Esophagus muscularis mucosa (tissue), 4 donors: ENCODE measurements around the gene TAS1R3. TPM values are rescaled to one million over a fixed set of nuclear protein-coding genes. Genes with fewer than 3 reads are reported as not detected.

Experiments used
- DNase-seq: peaks from one replicate; pipeline ENCODE4 v3.0.0-alpha.2; 2017; ENCODE audit errors: extremely low spot score
- H3K27ac ChIP-seq, 4 donors: fragments of 200-600 bp; sonication (generic); replicated peaks in 1 of 4; 1 replicate in 3 of 4; 2 replicates in 1 of 4; pipeline ENCODE4 v1.5.1; 2016 to 2019; ENCODE audit warnings: mild to moderate bottlenecking in 1 of 4
- H3K27me3 ChIP-seq, 4 donors: fragments of 200-600 bp; sonication (generic); one replicate each; pipeline versions ENCODE4 v1.5.1 to v1.6.0; 2016 to 2019
- H3K36me3 ChIP-seq, 4 donors: fragments of 200-600 bp; sonication (generic); one replicate each; pipeline ENCODE4 v1.5.1; 2016 to 2019
- H3K4me1 ChIP-seq, 4 donors: fragments of 200-600 bp; sonication (generic); one replicate each; pipeline ENCODE4 v1.5.1; 2016 to 2019
- H3K4me3 ChIP-seq, 4 donors: fragments of 200-600 bp; sonication (generic); 1 replicate in 2 of 4; 2 replicates in 2 of 4; pipeline ENCODE4 v1.5.1; 2016 to 2019; ENCODE audit warnings: mild to moderate bottlenecking in 4 of 4, moderate library complexity in 1 of 4
- H3K9me3 ChIP-seq, 4 donors: fragments of 200-600 bp; sonication (generic); 1 replicate in 3 of 4; 2 replicates in 1 of 4; pipeline ENCODE4 v1.5.1; 2016 to 2019
- EP300 ChIP-seq: sonication (generic); formaldehyde crosslinking; IDR thresholded peaks from one replicate; pipeline ENCODE4 v1.6.1; 2017; ENCODE audit warnings: antibody characterized with exemption
- POLR2A ChIP-seq: fragments of 450-650 bp; IDR thresholded peaks from one replicate; pipeline ENCODE4 v1.6.1; 2017; ENCODE audit warnings: antibody characterized with exemption, moderate library complexity, mild to moderate bottlenecking, low read depth
- POLR2AphosphoS5 ChIP-seq, 2 donors: sonication (generic); formaldehyde crosslinking; IDR thresholded peaks; one replicate each; pipeline ENCODE4 v1.6.1; 2017; ENCODE audit warnings: antibody characterized with exemption in 2 of 2
- WGBS: methylation state at CpG from one replicate; pipeline ENCODE4 v1.1.5; 2018; 5-methylcytosine and 5-hydroxymethylcytosine counted together
- intact Hi-C: fragments of 100-400 bp; cut with DNase I; formaldehyde crosslinking; loops from one replicate; pipeline ENCODE4 v1.15.1; 2023
- total RNA-seq, 4 donors: library from RNA; depleted of rRNA; stranded (reverse); fragments of >200 nt; gene quantifications; one replicate each; pipeline versions ENCODE4 v1.1.0 to v1.2.1, GENCODE V29; 2016
- TF ChIP-seq, protein P1 (sequence below), 3 experiments: fragments of 200-600 bp in 2 of 3; fragments of 450-650 bp in 1 of 3; sonication (generic) in 2 of 3; IDR thresholded peaks; one replicate each; pipeline ENCODE4 v1.5.1; 2017 to 2019; ENCODE audit warnings: antibody characterized with exemption in 3 of 3, mild to moderate bottlenecking in 2 of 3, moderate library complexity in 1 of 3

TAS1R3 gene
- total RNA-seq, 4 donors from 2014 or later: 0.17 to 0.32 TPM; not detected in 2

DNA sequence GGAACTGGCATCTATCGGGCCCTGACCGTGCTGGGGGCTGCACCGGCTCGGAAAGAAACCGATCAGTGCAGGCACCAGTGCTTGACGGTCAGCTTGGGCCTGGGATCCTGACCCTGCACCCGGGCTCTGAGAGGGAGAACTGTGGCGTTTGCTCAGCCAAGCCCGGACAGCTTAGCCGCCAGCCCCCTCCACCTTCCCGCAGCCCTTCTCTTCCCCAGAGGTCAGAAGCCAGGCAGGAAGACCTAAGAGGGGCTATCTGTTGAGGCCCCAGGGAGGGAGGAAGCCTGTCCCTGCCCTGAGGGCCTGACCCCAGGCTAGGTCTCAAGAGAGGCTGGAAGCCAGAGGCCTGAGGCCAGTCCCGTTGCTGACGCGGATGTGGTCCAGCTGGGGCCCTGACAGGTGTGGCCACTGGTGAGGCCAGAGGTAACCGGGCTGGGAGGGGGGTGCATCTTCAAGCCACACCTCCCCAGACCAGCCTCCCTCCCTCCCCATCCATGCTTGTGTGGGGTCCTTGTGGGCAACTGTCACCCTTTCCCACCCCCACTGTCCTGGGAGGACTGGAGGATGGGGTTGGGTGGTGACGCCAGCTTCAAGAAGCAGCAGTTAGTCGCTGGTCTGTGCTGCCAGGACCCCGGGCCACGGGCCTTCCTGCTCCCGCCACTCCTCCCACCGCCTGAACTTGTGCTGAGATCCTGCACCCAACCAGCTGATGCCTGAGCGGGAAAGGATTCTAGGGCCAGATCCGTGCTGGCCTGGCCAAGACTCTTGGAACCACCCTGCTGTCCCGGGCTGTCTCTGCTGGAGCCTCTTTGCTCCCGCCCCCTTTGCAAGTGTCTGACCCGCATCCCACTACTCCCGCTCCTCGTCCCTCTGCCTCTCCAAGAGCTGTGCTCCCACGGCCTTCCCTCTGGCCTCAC, 20.7 kb downstream of the TAS1R3 start:
- Histone ChIP-seq H3K27me3 (peaks cover 0 to 41% (median 24%) of the 10 kb centered on the region in 4 donors), H3K4me1 (peaks cover 59 to 76% (median 74%) of the 10 kb centered on the region in 4 donors), H3K36me3 (peaks cover 0 to 25% (median 7%) of the 10 kb centered on the region in 4 donors), H3K9me3 (no peaks in the 10 kb centered on the region), H3K27ac (peak overlapping the region; percentile 50 to 73 (median 60)), H3K4me3 (peak overlapping the region in 2 of 4 donors; percentile 5 to 33)
- DNase-seq: no peak
- TF ChIP-seq, protein P1, sequence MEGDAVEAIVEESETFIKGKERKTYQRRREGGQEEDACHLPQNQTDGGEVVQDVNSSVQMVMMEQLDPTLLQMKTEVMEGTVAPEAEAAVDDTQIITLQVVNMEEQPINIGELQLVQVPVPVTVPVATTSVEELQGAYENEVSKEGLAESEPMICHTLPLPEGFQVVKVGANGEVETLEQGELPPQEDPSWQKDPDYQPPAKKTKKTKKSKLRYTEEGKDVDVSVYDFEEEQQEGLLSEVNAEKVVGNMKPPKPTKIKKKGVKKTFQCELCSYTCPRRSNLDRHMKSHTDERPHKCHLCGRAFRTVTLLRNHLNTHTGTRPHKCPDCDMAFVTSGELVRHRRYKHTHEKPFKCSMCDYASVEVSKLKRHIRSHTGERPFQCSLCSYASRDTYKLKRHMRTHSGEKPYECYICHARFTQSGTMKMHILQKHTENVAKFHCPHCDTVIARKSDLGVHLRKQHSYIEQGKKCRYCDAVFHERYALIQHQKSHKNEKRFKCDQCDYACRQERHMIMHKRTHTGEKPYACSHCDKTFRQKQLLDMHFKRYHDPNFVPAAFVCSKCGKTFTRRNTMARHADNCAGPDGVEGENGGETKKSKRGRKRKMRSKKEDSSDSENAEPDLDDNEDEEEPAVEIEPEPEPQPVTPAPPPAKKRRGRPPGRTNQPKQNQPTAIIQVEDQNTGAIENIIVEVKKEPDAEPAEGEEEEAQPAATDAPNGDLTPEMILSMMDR (IDR thresholded peaks at IDR 0.05): no peak
- TF ChIP-seq POLR2A: no peak
- TF ChIP-seq EP300: no peak
- peak; percentile 20 to 24 for TF ChIP-seq POLR2AphosphoS5 (IDR thresholded peaks at IDR 0.05)
- intact Hi-C loops: no loop called here
- 56% methylated on average over 12 of the region's 29 CpGs for WGBS

DNA sequence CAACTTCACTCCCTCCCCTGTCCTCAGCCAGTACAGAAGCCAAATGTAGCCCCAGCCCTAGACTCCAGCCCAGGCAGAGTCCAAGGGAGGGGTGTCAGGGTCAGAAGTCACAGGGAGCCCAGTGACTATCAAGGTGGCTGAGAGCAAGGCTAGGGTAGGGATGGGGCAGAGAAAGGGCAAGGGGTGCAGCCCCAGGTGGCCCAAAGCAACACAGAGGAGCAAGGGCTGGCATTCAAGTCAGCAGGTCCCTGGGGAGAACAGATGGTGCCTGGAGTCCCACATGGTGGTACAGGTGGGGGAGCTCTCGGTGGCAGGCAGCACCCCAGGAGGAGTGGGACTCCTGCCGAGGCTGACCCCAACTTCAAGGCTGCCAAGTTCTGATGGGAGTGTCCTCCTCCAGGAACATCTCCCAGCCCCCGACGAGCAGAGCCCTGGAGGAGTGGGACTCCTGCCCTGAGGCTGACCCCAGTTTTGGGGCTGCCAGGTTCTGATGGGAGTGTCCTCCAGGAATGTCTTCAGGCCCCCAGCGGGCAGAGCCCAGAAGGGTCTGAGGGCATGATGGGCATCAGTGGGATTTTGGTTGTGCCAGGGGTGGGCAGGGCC, 21.8 kb downstream of the TAS1R3 start:
- DNase-seq: no peak
- Histone ChIP-seq H3K27me3 (peaks cover 0 to 53% (median 26%) of the 10 kb centered on the region in 4 donors), H3K9me3 (no peaks in the 10 kb centered on the region), H3K36me3 (peaks cover 0 to 25% (median 7%) of the 10 kb centered on the region in 4 donors), H3K4me1 (peaks cover 49 to 76% (median 70%) of the 10 kb centered on the region in 4 donors), H3K4me3 (no peak overlapping the region), H3K27ac (peak overlapping the region; percentile 32 to 73 (median 60))
- intact Hi-C loops: no loop called here
- 28% methylated on average over 5 of the region's 5 CpGs for WGBS
- no peak for TF ChIP-seq POLR2A
- no peak for TF ChIP-seq EP300
- TF ChIP-seq POLR2AphosphoS5 (IDR thresholded peaks at IDR 0.05): no peak
- TF ChIP-seq, protein P1 (IDR thresholded peaks at IDR 0.05): no peak

DNA sequence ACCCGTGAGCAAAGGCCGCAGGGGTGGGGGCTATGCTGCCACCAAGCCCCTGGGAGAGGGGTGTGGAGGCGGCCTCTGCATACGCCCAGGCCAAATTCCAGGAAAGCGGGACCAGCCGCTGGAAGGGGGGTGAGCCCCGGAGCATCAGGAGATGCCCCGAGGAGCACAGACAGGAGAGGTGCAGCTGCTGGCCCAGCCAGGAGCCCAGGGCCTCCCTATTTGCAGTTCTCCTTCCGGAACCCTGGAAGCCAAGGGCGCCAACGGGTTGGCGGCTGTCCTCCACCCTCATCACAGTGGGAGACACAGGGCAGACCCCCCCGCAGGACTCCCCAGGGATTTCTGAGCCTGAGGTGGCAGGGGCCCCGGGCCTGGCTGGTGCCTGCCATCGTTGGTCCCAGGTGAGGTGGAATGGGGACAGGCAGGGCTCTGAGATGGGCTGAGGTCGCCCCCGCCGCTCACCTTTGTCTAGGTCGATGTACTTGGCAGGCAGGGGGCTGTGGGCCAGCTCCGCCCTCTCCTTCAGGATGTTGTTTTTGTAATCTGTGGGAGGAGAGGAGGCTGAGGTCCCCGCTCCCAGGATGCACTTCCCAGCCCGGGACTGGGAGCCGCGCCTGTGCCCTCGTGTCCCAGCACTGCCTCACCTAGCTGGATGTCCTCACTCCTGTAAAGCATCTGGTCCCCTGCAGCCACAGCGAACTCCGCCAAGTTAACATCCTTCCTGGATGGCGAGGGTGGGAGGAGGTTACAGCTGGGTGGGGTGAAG, 22.5 kb downstream of the TAS1R3 start:
- intact Hi-C loops: no loop called here
- peaks cover 43 to 76% (median 70%) of the 10 kb centered on the region in 4 donors for H3K4me1 ChIP-seq
- DNase-seq: no peak
- no peak overlapping the region for H3K4me3 ChIP-seq
- peaks cover 0 to 59% (median 26%) of the 10 kb centered on the region in 4 donors for H3K27me3 ChIP-seq
- peaks cover 0 to 25% (median 7%) of the 10 kb centered on the region in 4 donors for H3K36me3 ChIP-seq
- 49% methylated on average over 8 of the region's 28 CpGs for WGBS
- H3K9me3 ChIP-seq: no peaks in the 10 kb centered on the region
- TF ChIP-seq, protein P1 (IDR thresholded peaks at IDR 0.05): no peak
- no peak for TF ChIP-seq EP300
- TF ChIP-seq POLR2A: no peak
- TF ChIP-seq POLR2AphosphoS5 (IDR thresholded peaks at IDR 0.05): no peak
- H3K27ac ChIP-seq: peak overlapping the region; percentile 30 to 73 (median 54)

DNA sequence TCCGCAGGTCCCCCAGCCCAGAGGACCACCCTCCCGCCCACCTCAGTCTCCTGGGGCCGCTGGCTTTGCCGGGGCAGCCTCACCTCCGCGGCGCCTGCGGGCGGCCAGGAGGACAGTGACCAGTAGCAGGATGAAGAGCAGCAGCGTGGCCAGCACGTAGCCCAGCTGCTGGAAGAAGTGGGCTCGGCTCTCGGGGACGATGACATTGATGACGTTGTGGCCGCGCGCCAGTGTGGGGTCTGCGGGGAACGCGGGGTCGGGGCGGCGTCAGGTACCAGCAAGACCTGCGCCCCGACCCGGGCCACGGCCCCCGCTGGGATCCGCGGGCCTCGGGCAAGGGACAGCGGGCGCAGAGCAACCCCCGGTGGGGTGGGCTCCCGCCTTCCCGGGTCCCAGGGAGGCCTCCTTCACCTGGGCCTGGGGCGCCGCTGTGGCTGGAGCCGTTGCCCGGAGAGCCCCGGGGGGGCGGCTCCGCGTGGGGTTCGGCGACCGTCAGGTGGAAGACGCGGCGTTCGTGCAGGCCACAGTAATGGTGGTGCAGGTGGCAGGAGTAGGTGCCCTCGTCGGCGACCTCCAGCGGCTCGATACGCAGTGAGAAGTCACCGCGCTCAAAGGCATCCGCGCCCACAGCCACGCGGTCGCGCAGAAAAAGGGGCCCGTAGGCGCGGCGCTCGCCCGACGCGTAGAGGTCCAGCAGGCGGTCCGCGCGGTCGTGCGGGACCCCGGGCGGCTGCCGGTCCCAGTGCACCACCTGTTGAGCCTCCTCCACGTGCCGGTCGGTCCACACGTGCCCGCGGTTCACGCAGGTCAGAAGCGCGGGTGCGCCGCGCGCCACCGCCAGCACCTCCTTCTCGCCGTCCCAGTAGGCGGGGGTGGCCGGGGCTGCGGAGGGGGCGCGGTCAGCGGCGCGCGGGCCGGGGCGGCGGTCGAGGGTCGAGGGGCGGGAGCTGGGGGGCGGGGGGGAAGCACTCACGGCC, 23.5 kb downstream of the TAS1R3 start:
- peak overlapping the region; percentile 81 to 88 (median 84) for H3K27ac ChIP-seq
- WGBS: 51% methylated on average over 71 of the region's 116 CpGs
- peaks cover 0 to 68% (median 26%) of the 10 kb centered on the region in 4 donors for H3K27me3 ChIP-seq
- peak overlapping the region; percentile 35 to 69 (median 44) for H3K4me3 ChIP-seq
- peaks cover 0 to 25% (median 7%) of the 10 kb centered on the region in 4 donors for H3K36me3 ChIP-seq
- H3K9me3 ChIP-seq: no peaks in the 10 kb centered on the region
- TF ChIP-seq POLR2AphosphoS5 (IDR thresholded peaks at IDR 0.05): no peak
- intact Hi-C loops: no loop called here
- no peak for DNase-seq
- H3K4me1 ChIP-seq: peaks cover 43 to 84% (median 80%) of the 10 kb centered on the region in 4 donors
